DMS114 treated with DMSO at 0.1 percent for 48 hours (cell line): ENCODE measurements around the gene ADAM17.
A peak's percentile ranks its signal among the peaks of the same experiment; 100 is the strongest.
"Not testable (repeated sequence)": the region's sequence is repeated elsewhere in the genome, so short reads cannot be mapped to it uniquely, and the experiment has no call there.

Experiments
- DNase-seq: peaks from one replicate; lab custom pipeline; 2025; ENCODE audit not compliant: unreplicated experiment; lab: John Stamatoyannopoulos, UW

The ADAM17 gene

DNA sequence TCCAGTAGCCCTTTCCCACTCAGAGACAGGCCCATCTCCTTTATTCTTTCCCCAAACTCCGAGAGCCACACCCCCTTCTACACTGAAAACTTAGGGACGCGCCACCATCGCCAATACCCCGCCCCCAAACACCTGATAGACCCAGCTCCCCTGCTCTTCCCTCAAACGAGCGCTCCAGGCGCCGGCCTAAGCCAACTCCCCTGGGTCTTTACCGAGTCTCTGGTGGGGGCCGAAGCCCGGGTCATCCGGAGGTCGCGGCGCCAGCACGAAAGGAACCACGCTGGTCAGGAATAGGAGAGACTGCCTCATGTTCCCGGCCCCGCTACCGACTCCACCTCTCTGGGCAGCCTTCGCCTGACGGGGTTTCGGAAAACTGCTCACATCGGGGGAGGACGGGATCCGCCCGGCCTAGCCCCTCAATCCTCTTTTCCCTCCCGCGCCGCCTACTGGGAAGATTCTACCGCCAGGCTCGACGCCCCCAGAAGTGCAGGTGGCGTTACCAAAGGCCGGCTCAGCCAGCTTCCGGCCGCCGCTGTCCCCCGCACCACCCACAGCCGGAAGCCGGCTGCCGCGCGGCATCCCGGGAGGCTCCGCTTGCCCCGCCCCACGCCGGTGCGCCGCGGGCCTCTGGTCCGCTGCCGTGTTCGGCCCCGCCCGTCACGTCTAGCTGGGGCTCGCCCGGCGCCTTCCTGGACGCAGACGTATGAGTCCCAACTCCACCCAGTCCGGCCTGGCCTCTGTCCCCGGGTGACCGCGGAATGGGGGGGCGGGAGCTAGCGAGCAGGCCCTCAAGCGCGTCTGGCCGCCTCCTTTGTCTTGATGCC, at the start of gene ADAM17:
Gene ADAM17, minus strand, starts transcription at position 534 of the 824 bp plus-strand sequence. Its CDS starts 225 bp downstream, at position 309.
- peak; percentile 86 for DNase-seq

DNA sequence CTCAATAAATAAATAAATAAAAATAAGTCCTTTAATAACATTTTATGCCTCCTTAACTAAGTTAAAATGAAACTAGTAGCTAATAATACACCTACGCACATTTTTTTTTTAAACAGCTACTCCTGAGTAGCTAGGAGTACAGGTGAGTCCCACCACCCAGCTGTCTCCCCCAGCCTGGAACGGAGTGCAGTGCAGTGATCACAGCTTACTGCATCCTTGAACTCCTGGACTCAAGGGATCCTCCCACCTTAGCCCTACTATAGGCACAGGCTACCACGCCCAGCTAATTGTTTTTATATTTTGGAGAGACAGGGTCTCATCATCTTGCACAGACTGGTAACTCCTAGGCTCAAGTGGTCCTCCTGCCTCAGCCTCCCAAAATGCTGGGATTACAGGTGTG, 46.8 kb upstream of the ADAM17 start:
- DNase-seq: no peak

DNA sequence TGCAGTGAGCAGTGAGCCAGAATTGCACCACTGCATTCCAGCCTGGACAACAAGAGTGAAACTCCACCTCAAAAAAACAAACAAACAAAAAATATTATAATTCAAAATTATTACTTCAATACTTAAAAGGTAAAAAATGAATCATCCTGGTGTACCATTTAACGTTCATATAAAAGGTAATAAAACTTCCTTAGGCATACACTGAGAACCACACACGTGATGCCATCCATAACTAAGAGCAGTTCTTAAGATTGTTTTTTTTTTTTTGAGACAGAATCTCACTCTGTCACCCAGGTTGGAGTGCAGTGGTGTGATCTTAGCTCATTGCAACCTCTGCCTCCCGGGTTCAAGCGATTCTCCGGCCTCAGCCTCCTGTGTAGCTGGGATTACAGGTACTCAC, 45.8 kb upstream of the ADAM17 start:
- DNase-seq: no peak

DNA sequence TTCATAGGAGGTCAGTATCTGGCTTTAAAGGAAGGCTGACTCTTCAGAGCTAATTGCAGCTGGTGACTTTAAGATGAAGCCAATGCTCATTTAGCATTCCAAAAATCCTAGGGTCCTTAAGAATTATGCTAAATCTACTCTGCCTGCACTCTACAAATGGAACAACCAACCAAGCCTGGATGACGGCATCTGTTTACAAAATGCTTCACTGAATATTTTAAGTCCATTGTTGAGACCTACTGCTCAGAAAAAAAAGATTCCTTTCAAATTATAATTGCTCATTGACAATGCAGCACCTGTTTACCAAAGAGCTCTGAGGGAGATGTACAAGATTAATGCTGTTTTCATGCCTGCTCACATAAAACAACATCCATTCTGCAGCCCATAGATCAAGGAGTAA, 43.8 kb upstream of the ADAM17 start:
- DNase-seq: no peak

DNA sequence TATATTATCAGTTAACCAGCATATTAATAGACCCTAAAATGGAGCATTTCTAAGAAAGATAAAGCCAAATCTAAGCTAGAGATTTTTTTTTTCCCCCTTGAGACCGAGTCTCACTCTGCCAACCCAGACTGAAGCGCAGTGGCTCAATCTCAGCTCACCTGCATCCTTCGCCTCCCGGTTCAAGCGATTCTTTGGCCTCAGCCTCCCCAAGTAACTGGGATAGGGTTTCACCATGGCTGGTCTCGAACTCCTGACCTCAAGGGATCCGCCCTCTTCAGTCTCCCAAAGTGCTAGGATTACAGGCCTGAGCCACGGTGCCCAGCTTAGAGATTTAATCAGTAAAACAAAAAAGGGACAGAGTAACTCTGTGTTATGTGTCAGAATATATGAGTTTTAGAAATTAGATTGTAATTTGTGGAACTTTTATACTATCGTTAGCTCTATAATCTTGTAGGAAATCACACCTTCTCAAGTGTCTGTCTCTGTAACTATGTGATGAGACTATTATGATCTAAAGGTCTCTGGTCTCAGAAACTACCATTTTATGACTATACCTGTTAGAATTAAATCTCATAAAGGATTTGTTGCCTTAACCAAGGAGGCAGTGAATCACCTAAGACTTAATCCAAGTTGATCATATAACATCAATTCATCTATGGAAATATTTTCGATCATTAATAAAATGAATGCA, 41.1 kb upstream of the ADAM17 start:
- no peak for DNase-seq

DNA sequence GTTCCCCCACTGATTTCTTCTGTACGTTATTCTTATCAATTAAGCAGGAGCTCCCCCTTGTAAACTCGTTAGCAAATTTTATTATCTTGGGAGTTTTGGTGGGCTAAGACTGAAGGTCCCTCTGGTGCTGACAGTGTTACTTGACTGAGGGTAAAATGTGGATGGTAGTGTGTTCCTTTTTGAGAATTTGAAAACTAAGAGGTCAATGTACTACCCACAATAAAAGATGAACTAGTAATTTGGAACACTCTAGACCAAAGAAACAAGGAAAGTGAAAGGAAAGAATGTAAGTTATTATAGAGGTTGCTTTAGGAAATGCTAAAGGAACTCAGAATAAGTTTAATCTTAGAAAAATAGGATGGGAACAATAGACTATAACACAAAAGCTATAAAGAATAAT, 40.1 kb upstream of the ADAM17 start:
- DNase-seq: no peak

DNA sequence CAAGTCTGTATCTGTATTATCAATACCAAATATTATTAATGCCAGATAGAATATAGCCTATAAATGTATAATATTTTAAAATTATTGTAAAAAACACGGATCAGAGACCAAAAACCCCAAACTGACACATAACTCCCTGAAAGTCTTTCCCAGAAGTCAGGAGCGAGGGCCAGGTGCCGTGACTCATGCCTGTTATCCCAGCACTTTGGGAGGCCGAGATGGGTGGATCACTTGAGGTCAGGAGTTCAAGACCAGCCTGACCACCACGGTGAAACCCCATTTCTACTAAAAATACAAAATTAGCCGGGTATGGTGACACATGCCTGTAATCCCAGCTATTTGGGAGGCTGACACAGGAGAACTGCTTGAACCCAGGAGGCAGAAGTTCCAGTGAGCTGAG, 39.6 kb upstream of the ADAM17 start:
- not testable (repeated sequence) for DNase-seq

DNA sequence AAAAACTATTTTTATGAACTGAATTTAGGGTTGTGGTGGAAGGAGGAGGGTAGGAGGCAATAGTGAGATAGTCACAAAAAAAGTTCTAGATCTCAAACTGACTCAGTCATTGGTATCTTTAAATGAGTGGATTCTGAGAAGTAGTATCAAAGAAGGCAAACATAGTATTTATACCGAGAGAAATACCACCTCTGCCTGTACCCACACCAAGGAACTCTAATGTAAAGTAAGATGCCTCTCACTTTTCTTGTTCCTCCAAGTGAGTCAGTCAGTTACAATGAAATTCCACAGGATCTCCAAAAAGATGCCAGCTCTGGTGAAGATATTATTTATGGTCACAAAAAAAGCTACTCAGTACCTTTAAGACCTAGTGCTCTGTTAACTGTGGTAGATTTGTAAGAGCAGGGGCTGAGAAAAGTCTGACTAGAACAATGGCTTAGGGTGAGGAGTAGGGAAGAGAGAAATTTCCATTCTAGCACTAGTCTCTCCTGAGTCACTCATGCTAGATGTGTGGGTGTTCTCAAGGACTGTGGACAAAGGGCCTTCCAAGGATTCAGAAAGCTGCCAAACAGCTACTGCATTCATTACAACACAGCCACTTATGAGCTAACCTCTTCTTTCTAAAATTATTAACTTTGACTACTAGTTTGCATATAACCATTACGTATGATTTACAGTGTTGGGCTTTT, 38.9 kb upstream of the ADAM17 start:
- no peak for DNase-seq

DNA sequence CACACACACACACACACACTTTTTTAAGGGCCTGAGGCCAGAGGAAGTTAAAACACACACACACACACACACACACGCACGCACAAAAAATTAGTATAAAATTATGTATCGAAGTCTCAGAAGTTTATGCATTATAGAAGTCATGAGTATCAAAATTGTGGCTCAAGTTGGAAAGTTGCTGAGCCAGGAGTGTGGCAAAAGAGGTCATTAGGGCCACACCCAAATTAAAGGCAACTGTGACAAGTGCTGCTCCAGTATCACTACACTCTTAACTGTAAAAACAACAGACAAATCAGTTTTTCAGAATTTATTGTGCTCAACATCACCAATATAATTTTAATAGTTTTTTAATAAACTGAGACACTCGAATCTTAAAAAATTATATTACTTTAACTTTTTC, 38.3 kb upstream of the ADAM17 start:
- DNase-seq: no peak

DNA sequence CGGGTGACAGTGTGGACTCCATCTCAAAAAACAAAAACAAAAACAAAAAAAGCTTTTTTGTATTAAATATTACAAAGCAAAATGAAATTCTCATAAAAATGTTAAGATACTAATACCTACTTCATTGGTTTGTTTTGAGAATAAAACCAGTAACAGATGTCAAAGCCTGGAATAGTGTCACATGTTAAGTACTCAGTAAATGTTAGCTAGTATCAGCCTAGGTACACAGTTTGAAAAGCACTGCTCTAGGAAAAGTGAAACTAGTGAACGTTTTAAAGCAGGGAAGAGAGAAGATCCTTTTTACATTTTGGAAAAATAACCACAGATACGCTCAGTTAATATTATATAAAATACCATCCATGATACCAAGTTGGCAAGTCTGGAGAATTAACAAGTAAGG, 37.1 kb upstream of the ADAM17 start:
- no peak for DNase-seq

DNA sequence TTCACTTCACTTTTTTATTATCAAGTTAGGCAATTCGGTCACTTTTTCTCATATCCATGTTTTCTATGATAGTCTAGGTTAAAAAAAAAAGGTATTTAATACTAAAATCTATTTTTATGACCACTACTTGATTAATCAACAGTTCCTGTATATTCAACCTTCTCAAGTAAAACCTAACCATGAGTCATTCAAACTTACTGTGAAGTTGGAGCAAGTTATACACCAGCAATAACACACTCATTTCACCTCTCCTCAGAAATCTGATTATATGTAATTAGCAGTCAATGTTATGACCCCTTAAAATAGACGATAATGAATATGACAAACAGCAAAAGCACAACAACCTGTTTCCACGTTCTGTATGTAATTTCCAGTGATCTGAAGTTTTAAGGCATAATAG, 35.0 kb upstream of the ADAM17 start:
- no peak for DNase-seq

DNA sequence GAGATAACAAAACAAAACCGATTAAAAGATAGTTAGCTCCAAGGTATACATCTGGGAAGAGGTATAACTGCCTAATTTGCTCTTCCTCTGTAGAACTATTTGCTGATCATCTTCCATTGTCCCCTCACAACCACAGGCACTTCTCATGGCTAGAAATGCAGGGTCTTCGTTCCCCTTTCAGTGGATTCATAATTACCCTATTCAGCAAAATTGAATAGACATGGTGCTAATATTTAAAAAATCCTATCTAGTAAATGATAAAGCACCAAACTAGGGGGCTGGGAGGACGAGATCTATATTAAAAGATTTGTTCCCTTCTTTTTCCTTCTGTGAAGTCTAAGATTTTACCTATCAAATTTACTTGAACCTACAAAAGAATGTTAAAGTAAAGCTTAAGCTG, 30.8 kb upstream of the ADAM17 start:
- no peak for DNase-seq

DNA sequence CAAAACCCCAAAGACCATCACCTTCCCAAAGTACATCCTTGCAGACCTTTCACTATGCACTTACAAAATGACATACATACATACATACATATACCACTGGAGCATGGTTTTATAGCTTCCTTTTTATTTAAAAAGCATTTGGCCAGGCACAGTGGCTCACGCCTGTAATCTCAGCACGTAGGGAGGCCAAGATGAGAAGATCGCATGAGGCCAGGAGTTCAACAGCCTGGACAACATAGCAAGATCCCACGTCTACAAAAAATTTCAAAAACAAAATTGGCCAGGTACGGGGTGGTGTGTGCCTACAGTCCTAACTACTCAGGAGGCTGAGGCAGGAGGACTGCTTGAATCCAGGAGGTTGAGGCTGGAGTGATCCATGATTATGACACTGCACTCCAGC, 29.9 kb upstream of the ADAM17 start:
- DNase-seq: no peak

DNA sequence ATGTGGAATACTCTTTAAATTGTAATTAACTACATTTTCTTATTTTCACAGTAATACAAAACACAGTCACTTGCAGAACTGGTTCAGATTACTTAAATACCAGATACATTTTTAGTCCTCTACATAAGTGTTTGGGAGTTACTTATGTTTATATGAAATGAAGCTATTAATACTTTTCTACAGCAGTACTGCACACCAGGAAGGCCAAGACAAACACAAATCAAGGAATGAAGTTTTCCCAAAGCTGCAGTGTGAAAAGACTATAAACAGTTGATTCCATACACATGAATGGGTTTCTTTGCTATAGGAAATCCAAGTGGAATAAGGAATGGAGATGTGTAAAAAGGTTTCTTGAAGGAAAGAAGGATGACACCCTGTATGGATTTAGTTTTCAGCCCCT, 29.3 kb upstream of the ADAM17 start:
- DNase-seq: not testable (repeated sequence)

DNA sequence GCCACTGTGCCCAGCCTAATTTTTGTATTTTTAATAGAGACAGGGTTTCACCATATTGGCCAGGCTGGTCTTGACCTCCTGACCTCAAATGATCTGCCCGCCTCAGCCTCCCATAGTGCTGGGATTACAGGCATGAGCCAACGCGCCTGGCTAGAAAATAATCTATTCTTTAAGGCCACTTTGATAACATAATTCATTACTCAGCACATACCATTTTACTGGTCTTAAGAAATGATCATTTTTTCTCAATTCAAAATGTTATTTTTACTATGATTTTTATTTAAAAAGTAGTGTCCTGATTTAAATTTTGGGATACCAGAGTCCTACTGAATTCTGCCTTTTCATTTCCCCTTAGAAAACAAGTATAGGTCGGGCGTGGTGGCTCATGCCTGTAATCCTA, 27.0 kb upstream of the ADAM17 start:
- DNase-seq: no peak

DNA sequence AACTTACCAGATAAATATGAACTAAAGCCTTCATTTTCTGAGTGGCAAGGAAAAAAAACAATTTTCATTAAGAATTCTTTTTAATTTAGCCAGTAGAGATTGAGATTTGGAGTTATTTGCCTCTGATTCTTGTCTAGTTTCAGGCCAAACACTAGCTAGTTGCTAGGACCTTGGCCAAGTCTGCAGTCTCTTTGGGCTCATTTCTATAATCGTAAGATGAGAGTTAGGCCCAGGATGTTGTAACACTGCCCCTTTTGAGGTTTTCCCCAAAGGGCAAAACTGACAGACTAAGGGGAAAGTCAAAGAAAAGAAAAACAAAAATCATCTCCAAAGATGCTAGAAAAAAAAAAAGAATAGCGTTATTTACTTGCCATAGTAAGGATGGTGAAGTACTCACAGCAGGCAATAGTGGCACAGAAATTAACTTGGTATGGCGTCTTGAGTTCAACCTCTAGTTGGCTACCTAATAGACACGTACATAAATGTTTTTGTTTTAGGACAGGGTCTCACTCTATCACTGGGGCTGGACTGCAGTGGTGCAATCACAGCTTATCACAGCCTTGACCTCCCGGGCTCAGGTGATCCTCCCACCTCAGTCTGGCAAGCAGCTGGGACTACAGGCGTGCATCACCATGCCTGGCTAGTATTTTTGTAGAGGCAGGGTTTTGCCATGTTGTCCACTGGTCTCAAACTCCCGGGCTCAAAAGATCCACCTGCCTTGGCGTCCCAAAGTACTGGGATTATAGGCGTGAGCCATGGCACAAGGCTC, 23.0 kb upstream of the ADAM17 start:
- DNase-seq: no peak

DNA sequence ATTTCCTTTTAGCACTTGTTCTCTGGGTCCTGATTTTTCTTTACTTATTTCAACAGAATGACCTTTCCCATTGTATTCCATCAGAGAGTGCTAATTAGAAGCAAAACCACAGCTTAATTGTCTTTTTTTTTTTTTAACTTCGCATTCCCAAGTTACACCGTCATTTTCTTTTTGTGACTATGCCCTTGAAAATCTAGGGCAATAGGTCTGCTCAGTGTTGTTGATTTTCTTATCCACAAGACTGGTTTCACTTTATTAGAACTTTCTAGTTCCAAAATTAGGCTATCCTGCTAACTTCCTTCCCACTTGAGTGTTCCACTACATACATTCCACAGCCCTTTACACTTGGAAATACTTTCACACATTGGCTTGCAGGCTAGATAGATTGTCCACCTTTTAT, 18.7 kb upstream of the ADAM17 start:
- no peak for DNase-seq

DNA sequence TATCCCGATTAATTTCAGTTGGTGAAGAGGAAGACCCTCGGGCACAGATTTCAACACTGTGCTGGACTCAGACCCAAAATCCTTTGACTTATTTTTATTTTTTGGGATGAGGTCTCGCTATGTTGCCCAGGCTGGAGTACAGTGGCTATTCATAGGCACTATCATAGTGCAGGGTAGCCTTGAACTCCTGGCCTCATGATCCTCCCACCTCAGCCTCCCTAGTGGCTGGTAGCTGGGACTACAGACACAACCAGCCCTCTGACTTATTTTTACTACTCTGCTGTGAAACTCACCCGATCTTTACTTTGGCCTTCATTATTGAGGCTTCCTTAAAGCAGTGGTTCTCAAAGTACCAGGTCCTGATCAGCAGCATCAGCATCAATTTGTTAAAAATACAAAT, 18.2 kb upstream of the ADAM17 start:
- no peak for DNase-seq

DNA sequence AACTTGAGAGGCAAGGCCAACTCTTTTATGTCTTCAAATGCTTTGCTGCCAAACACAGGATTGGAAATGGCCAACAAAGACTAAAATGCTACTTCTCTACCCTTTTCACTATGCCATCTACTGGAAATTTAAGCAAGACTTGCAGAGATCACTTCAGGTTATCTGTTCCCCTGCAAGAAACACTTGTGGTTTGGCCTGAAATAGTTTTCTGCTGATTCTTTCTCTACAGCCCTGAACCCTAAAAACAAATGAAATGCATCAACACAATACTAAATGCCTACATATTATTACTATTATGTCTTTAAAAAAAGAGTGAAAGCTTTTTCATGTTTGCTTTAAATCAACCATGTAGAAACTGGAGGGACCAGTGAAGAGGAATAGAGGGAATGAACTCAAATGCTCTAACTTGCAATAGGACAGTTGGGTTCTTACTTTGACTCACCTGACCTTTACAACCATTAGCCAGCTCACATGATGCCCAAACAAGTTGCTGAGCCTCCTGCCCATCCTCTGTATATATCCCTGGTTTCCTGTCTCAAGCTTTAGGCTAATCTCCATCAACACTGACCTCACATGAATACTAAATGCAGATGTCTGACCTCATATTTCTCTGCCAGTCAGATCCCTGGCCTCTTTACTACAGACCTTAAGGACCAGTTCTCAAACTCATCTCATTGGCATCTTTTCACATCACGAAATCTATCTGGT, 17.5 kb upstream of the ADAM17 start:
- DNase-seq: no peak

DNA sequence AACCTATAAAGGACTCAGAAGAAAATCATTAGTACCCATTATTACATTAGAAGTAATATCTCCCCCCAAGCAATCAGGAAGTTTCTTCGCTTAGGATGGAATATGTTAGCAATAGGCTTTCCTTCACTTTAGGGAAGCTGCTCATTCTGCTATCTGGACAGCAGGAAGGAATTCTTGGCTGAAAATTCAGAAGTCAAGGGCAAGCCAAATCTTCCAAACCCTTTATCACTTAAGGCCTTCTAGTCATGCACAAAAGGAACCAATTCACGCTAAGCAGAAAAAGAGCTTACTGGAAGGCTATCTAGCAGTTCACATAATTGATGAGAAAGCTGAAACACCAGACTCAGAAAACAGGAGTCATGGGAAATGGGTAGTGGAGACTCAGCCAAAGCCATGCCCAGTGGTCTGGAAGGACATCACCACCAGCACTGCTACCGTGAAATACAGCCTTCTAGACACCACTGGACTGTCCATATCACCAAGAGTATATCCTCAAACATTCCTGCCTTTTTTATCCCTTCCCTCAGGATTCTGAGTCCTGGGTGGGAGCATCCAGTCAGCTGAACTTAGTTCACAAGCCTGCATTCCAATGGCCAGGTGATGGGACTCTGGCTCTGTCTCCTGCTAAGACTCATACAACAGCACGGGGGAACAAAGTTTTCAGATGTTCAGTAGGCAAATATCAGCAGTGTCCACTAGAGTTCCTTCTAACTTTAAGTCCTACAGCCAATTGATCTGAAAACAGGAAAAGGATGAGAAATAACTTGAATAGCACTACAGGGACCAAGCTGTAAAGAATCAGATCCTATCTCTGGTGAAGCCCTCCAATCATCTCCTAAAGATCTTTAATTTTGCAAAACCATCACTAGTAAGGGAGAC, 14.8 kb upstream of the ADAM17 start:
- DNase-seq: no peak
